Thyroid gland (tissue), 4 donors: ENCODE data around the gene TNIK. TPM values are rescaled to one million over a fixed set of nuclear protein-coding genes. Genes with fewer than 3 reads are reported as not detected.

Experiments
- DNase-seq, 2 donors: peaks; one replicate each; pipeline ENCODE4 v3.0.0-alpha.2; 2019
- H3K27ac ChIP-seq, 3 donors: fragments of 200-600 bp; sonication (generic); 1 replicate in 2 of 3; 2 replicates in 1 of 3; pipeline ENCODE4 v1.5.1; 2016 to 2019; ENCODE audit warnings: mild to moderate bottlenecking in 1 of 3, moderate library complexity in 1 of 3
- H3K27me3 ChIP-seq: fragments of 200-600 bp; sonication (generic); one replicate; pipeline ENCODE4 v1.5.1; 2019
- H3K36me3 ChIP-seq, 2 donors: fragments of 200-600 bp; sonication (generic); one replicate each; pipeline ENCODE4 v1.5.1; 2016 to 2019
- H3K4me1 ChIP-seq, 2 donors: fragments of 200-600 bp; sonication (generic); one replicate each; pipeline ENCODE4 v1.5.1; 2017 to 2019
- H3K4me3 ChIP-seq, 3 donors: fragments of 200-600 bp; sonication (generic); replicated peaks in 1 of 3; 1 replicate in 2 of 3; 2 replicates in 1 of 3; pipeline ENCODE4 v1.5.1; 2016; ENCODE audit warnings: mild to moderate bottlenecking in 1 of 3
- H3K9me3 ChIP-seq: fragments of 200-600 bp; sonication (generic); one replicate; pipeline ENCODE4 v1.5.1; 2017
- POLR2A ChIP-seq, 2 donors: fragments of 450-650 bp; IDR thresholded peaks; one replicate each; pipeline ENCODE4 v1.6.1; 2017; ENCODE audit warnings: antibody characterized with exemption in 2 of 2, mild to moderate bottlenecking in 2 of 2, moderate library complexity in 1 of 2
- WGBS, 2 donors: methylation state at CpG; one replicate each; pipeline ENCODE4 v1.1.5; 2017; 5-methylcytosine and 5-hydroxymethylcytosine counted together
- intact Hi-C: fragments of 100-400 bp; cut with DNase I; formaldehyde crosslinking; loops from one replicate; pipeline ENCODE4 v1.15.1; 2023
- total RNA-seq, 4 donors: library from RNA; depleted of rRNA; stranded (reverse); fragments of >200 nt; gene quantifications; one replicate each; pipeline ENCODE4 v1.2.3, GENCODE V29; 2016
- TF ChIP-seq, protein P1 (sequence below), 6 experiments: fragments of 200-600 bp in 3 of 6; fragments of 450-650 bp in 3 of 6; sonication (generic) in 3 of 6; IDR thresholded peaks; one replicate each; pipeline ENCODE4 v1.5.1; 2016 to 2019; ENCODE audit warnings: antibody characterized with exemption in 6 of 6, mild to moderate bottlenecking in 2 of 6, inconsistent platforms in 1 of 6, moderate library complexity in 1 of 6

TNIK gene
- total RNA-seq, 4 donors from 2014 or later: 29.7 to 84.1 (median 48.9) TPM

DNA sequence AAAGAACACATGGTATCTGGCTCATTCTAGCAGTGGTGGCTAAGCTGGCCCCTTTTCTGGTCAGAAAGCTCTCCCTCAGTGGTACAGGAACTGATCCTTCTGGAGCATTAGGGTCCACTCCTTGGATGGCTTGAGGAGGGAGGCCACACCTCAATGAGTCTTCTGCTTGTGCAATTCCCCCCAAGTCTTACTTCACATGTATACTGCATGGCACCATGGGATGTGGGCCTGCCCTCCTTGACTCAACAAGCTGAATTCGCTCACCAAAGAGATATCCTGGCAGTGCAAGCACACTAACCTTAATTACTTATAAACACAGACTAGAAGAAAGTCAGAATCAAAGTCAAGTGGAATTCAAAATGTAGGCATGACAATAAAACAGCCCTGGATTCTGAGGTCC is 299.9 kb downstream of the TNIK start:
- H3K4me3 ChIP-seq: no peak overlapping the region
- H3K27ac ChIP-seq: no peak overlapping the region
- no peak for DNase-seq
- H3K9me3 ChIP-seq: no peaks in the 10 kb centered on the region
- no peaks in the 10 kb centered on the region for H3K36me3 ChIP-seq
- intact Hi-C loops: no loop called here
- no peak for TF ChIP-seq POLR2A (IDR thresholded peaks at IDR 0.05)
- TF ChIP-seq, protein P1, sequence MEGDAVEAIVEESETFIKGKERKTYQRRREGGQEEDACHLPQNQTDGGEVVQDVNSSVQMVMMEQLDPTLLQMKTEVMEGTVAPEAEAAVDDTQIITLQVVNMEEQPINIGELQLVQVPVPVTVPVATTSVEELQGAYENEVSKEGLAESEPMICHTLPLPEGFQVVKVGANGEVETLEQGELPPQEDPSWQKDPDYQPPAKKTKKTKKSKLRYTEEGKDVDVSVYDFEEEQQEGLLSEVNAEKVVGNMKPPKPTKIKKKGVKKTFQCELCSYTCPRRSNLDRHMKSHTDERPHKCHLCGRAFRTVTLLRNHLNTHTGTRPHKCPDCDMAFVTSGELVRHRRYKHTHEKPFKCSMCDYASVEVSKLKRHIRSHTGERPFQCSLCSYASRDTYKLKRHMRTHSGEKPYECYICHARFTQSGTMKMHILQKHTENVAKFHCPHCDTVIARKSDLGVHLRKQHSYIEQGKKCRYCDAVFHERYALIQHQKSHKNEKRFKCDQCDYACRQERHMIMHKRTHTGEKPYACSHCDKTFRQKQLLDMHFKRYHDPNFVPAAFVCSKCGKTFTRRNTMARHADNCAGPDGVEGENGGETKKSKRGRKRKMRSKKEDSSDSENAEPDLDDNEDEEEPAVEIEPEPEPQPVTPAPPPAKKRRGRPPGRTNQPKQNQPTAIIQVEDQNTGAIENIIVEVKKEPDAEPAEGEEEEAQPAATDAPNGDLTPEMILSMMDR (IDR thresholded peaks at IDR 0.05): no peak
- H3K27me3 ChIP-seq: no peaks in the 10 kb centered on the region
- WGBS, 2 donors: 82 to 100% methylated on average over 1 of the region's 1 CpG
- H3K4me1 ChIP-seq: peaks cover 5% of the 10 kb centered on the region in 2 donors

DNA sequence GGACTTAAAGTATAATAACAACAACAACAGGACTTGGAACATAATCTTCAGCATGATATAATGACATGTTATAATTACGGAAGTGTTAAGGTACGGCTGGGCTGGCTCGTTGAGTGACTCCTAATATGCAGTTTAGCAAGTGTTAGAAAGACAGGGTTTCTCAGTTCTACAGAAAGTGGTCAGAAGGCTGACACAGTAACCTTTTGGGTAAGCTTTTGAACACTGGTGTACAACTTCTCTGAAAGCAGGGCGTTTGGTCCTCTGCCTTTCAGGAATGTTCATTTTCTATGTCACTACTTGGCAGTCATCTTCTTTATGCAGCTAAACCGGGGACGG is 300.4 kb downstream of the TNIK start:
- intact Hi-C loops: no loop called here
- H3K36me3 ChIP-seq: no peaks in the 10 kb centered on the region
- 91 to 94% methylated on average over 6 of the region's 6 CpGs for WGBS, 2 donors

GRCh38 chr3:171159024-171159821 is 301.0 kb downstream of the TNIK start:
- DNase-seq: no peak
- TF ChIP-seq, protein P1 (IDR thresholded peaks at IDR 0.05): no peak
- no peak for TF ChIP-seq POLR2A (IDR thresholded peaks at IDR 0.05)
- Histone ChIP-seq H3K36me3 (no peaks in the 10 kb centered on the region), H3K27me3 (no peaks in the 10 kb centered on the region), H3K4me3 (no peak overlapping the region), H3K27ac (no peak overlapping the region), H3K9me3 (no peaks in the 10 kb centered on the region), H3K4me1 (peaks cover 5 to 12% of the 10 kb centered on the region in 2 donors)
- intact Hi-C loops: no loop called here
- 89 to 92% methylated on average over 20 of the region's 20 CpGs for WGBS, 2 donors

More for the DNA sequence above, 300.4 kb downstream of the TNIK start:
- H3K9me3 ChIP-seq: no peaks in the 10 kb centered on the region
- H3K27me3 ChIP-seq: no peaks in the 10 kb centered on the region
- no peak for DNase-seq
- no peak overlapping the region for H3K4me3 ChIP-seq
- no peak for TF ChIP-seq POLR2A (IDR thresholded peaks at IDR 0.05)
- TF ChIP-seq, protein P1 (IDR thresholded peaks at IDR 0.05): no peak
- H3K4me1 ChIP-seq: peaks cover 5 to 10% of the 10 kb centered on the region in 2 donors
- H3K27ac ChIP-seq: no peak overlapping the region

- WGBS, 2 donors: 88 to 93% methylated on average over 3 of the region's 3 CpGs
- no peaks in the 10 kb centered on the region for H3K36me3 ChIP-seq
- no peak for DNase-seq
- H3K9me3 ChIP-seq: no peaks in the 10 kb centered on the region
- H3K27ac ChIP-seq: no peak overlapping the region
- H3K4me3 ChIP-seq: no peak overlapping the region
- intact Hi-C loops: no loop called here
- peaks cover 5 to 12% of the 10 kb centered on the region in 2 donors for H3K4me1 ChIP-seq
- no peaks in the 10 kb centered on the region for H3K27me3 ChIP-seq
- no peak for TF ChIP-seq POLR2A (IDR thresholded peaks at IDR 0.05)
- TF ChIP-seq, protein P1 (IDR thresholded peaks at IDR 0.05): no peak
Measured at GRCh38 chr3:171157980-171158379, 302.2 kb downstream of the TNIK start.

DNA sequence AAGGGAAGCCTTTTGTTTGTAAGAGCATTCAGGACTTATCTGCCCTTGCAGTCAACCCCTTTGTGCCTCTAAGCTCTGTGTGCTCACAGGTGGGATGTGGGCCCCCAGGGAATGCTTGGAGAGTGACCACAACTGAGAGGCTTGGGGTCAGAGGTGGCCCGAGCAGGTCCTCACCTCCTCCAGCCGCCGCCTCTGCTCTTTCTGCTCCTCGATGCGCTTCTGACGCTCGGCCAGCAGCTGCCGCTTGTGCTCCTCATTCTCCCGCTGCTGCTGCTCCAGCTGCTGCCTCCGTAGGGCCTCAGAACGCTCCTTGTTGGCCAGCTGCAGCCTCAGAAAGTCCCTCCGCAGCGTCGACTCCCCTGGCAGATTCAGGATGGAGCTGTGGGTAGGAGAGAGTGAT is 302.9 kb downstream of the TNIK start:
- H3K36me3 ChIP-seq: no peaks in the 10 kb centered on the region
- no peak overlapping the region for H3K4me3 ChIP-seq
- H3K27me3 ChIP-seq: no peaks in the 10 kb centered on the region
- intact Hi-C loops: no loop called here
- WGBS, 2 donors: 81 to 82% methylated on average over 11 to 14 of the region's 14 CpGs
- no peak overlapping the region for H3K27ac ChIP-seq
- no peaks in the 10 kb centered on the region for H3K9me3 ChIP-seq
- peaks cover 5 to 12% of the 10 kb centered on the region in 2 donors for H3K4me1 ChIP-seq
- no peak for DNase-seq
- TF ChIP-seq POLR2A (IDR thresholded peaks at IDR 0.05): no peak
- TF ChIP-seq, protein P1 (IDR thresholded peaks at IDR 0.05): no peak
